Measurements from ENCODE around the gene PCDH20.

The PCDH20 gene, protein sequence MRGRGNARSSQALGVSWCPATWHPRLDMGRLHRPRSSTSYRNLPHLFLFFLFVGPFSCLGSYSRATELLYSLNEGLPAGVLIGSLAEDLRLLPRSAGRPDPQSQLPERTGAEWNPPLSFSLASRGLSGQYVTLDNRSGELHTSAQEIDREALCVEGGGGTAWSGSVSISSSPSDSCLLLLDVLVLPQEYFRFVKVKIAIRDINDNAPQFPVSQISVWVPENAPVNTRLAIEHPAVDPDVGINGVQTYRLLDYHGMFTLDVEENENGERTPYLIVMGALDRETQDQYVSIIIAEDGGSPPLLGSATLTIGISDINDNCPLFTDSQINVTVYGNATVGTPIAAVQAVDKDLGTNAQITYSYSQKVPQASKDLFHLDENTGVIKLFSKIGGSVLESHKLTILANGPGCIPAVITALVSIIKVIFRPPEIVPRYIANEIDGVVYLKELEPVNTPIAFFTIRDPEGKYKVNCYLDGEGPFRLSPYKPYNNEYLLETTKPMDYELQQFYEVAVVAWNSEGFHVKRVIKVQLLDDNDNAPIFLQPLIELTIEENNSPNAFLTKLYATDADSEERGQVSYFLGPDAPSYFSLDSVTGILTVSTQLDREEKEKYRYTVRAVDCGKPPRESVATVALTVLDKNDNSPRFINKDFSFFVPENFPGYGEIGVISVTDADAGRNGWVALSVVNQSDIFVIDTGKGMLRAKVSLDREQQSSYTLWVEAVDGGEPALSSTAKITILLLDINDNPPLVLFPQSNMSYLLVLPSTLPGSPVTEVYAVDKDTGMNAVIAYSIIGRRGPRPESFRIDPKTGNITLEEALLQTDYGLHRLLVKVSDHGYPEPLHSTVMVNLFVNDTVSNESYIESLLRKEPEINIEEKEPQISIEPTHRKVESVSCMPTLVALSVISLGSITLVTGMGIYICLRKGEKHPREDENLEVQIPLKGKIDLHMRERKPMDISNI

DNA sequence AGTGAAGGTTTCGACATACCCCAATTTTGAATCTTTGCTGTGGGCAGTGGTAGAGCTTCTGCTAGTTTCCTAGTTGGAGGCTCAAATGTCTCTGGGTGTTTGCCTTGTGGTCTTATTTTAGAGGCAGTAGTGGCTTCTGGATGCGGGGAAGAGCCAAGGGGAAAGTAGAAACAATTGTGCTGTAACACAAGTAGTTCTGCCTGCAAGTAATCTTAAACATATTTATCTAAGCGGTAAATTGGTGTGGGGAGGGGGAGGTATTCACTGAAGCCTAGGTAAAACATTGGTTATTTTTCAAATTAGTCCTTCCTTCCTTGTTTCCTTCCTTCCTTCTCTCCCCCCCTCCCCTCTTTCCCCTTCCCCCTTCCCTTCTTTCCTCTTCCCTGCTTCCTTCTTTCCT is at the start of gene PCDH20:
Gene PCDH20 (minus strand): TSS at position 101 of the 400 bp plus-strand sequence. CDS start 691 bp downstream, outside the sequence.
- Histone ChIP-seq H2AFZ (ENCODE audit: low read depth, low read length) (peak within 1 kb of the TSS; percentile 32), H3K4me1 (ENCODE audit: insufficient read depth, low read length) (peaks cover 9% of the 10 kb centered on the region), H3K4me3 (ENCODE audit: low read length) (peak within 1 kb of the TSS; percentile 51), H3K36me3 (ENCODE audit: insufficient read depth, low read length) (no peaks in the 10 kb centered on the region), H3K27me3 (ENCODE audit: insufficient read depth, low read length) (peaks cover 9% of the 10 kb centered on the region), H3K9me3 (ENCODE audit: low read length) (no peaks in the 10 kb centered on the region)

DNA sequence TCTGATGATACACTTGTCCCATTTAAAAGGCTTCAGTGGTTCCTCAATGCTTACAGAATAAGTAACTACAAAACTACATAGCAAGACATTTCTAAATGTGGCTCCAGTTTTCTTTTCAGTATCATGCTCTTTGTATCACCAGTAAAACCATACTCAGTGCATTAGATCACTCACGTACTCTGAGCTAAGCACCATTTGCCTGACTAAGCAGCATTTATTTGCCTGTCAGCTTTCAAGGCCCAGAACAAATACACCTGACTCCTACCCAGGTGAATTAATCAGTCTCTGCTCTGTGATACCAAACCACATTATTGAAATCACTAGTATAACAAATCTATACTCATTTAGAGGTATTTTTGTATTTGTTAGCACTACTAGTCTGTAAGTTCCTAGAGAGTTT is 47.4 kb upstream of the PCDH20 start:
- H3K27me3 ChIP-seq (ENCODE audit: insufficient read depth, low read length): no peaks in the 10 kb centered on the region
- H3K36me3 ChIP-seq (ENCODE audit: insufficient read depth, low read length): no peaks in the 10 kb centered on the region
- no peak overlapping the region for H2AFZ ChIP-seq (ENCODE audit: low read depth, low read length)
- no peak overlapping the region for H3K4me3 ChIP-seq (ENCODE audit: low read length)
- no peaks in the 10 kb centered on the region for H3K9me3 ChIP-seq (ENCODE audit: low read length)
- no peaks in the 10 kb centered on the region for H3K4me1 ChIP-seq (ENCODE audit: insufficient read depth, low read length)

DNA sequence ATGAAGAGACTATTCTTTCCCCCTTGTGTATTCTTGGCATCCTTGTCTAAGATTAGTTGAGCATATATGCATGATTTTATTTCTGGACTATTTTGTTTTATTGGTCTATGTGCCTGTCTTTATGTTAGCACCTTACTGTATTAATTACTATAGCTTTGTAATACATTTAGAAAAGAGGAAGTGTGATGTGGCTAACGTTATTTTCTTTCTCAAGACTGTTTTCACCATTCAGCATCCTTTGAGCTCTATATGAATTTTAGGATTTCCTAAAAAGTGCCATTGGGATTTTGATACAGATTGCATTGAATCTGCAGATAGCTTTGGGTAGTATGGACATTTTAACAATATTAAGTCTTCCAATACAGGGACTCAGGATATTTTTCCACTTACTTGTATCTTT is 37.5 kb upstream of the PCDH20 start:
- Histone ChIP-seq H3K27me3 (ENCODE audit: insufficient read depth, low read length) (no peaks in the 10 kb centered on the region), H2AFZ (ENCODE audit: low read depth, low read length) (no peak overlapping the region), H3K36me3 (ENCODE audit: insufficient read depth, low read length) (no peaks in the 10 kb centered on the region)

DNA sequence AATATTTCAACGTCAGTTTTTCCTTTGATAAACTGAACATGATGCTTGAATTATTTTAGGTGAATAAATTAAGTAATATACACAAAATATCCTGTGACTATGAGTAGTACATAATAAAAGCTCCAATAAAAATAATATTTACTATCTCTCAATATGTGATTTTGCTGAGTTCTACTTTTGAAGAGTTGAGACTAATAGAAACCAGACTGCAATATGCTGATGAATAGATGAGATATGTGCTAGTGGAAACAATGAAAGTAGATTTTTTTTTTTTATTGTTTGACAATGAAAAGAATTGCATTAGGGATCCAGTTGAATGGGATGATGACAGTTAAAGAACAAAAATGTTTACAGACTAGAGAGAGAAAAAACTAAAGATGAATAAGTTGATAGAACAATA is 16.4 kb upstream of the PCDH20 start:
- Histone ChIP-seq H3K27me3 (ENCODE audit: insufficient read depth, low read length) (no peaks in the 10 kb centered on the region), H3K4me3 (ENCODE audit: low read length) (no peak overlapping the region), H3K4me1 (ENCODE audit: insufficient read depth, low read length) (no peaks in the 10 kb centered on the region), H3K9me3 (ENCODE audit: low read length) (no peaks in the 10 kb centered on the region), H3K36me3 (ENCODE audit: insufficient read depth, low read length) (no peaks in the 10 kb centered on the region), H2AFZ (ENCODE audit: low read depth, low read length) (no peak overlapping the region)

More for the DNA sequence above, 37.5 kb upstream of the PCDH20 start:
- Histone ChIP-seq H3K4me3 (ENCODE audit: low read length) (no peak overlapping the region), H3K9me3 (ENCODE audit: low read length) (no peaks in the 10 kb centered on the region), H3K4me1 (ENCODE audit: insufficient read depth, low read length) (no peaks in the 10 kb centered on the region)

DNA sequence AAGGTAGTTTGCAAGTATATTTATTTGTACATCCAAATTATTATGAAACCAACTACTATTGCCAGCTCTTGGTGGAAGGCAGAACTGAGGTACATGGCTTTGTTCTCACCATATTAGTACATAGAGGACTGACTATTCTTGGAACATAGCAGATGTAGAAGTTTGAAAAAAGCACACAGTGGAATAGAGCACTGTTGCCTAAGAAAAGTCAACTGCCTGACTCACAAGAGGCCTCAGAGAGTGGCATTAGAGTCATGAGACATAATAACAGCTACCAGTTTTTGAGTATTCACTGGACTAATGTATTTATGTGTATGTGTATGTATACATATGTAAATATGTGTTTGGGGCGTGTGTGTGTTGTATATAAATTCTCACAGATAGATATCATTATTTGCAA is 8.3 kb upstream of the PCDH20 start:
- H3K9me3 ChIP-seq (ENCODE audit: low read length): no peaks in the 10 kb centered on the region

DNA sequence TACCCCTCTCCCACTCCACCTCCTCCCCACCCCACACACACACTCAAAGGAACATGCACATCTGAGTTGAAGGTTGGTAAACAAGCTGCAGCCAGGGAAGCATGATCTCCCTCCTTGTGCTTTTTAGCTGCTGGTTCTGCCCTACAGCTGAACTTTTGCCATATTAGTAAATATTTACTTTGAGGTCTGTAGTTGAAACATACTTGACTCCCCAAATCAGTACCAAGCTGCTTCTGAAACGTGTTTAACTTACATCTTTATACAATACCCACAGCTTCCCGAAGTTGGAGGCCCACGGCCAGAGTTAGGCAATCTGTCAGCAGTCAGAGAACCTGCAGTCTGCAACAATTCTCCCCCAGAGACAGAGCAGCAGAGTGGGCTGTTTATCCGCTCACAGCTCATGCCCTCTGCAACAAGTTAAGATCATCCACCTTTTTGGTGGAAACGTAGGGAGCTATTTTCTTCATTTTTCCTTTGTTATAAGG is 1.5 kb upstream of the PCDH20 start:
- peaks cover 9% of the 10 kb centered on the region for H3K27me3 ChIP-seq (ENCODE audit: insufficient read depth, low read length)

More for the DNA sequence above, 8.3 kb upstream of the PCDH20 start:
- Histone ChIP-seq H3K4me3 (ENCODE audit: low read length) (no peak overlapping the region), H3K27me3 (ENCODE audit: insufficient read depth, low read length) (no peaks in the 10 kb centered on the region), H2AFZ (ENCODE audit: low read depth, low read length) (no peak overlapping the region), H3K4me1 (ENCODE audit: insufficient read depth, low read length) (no peaks in the 10 kb centered on the region), H3K36me3 (ENCODE audit: insufficient read depth, low read length) (no peaks in the 10 kb centered on the region)

DNA sequence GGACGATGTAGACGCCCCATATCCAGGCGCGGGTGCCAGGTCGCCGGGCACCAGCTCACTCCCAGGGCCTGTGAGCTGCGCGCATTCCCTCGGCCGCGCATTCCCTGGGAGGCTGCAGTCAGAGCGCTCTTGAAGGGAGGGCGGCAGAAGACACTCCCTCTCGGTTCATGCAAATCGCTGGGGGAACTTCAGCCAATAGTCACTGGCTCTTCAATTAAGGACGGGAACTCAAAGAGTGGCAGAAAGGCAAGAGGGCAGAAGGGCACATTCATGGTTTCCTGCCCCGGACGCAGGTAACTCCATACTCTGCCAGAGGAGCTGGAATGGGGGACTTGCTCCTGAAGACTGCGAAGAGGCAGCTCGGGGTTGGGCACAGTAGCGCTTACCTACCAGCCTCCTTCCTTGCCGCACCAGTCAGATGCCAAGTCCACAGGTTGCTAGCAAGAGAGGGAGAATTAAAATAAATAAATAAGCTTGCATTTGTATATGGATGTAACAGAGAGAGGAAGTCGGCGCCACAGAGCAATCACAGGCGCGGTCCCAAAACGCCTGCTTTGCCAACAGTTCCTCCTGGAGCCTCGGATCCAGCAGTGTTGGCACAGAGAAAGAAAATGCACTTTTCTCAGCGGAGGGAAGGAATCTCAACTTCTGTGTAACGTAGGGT is 459 bp downstream of the PCDH20 start:
- H2AFZ ChIP-seq (ENCODE audit: low read depth, low read length): peak overlapping the region; percentile 32
- H3K27me3 ChIP-seq (ENCODE audit: insufficient read depth, low read length): peaks cover 9% of the 10 kb centered on the region
- peak overlapping the region; percentile 51 for H3K4me3 ChIP-seq (ENCODE audit: low read length)

More for the DNA sequence above, 1.5 kb upstream of the PCDH20 start:
- no peaks in the 10 kb centered on the region for H3K36me3 ChIP-seq (ENCODE audit: insufficient read depth, low read length)
- H3K4me1 ChIP-seq (ENCODE audit: insufficient read depth, low read length): peaks cover 9% of the 10 kb centered on the region
- H3K4me3 ChIP-seq (ENCODE audit: low read length): no peak overlapping the region
- no peak overlapping the region for H2AFZ ChIP-seq (ENCODE audit: low read depth, low read length)
- no peaks in the 10 kb centered on the region for H3K9me3 ChIP-seq (ENCODE audit: low read length)

DNA sequence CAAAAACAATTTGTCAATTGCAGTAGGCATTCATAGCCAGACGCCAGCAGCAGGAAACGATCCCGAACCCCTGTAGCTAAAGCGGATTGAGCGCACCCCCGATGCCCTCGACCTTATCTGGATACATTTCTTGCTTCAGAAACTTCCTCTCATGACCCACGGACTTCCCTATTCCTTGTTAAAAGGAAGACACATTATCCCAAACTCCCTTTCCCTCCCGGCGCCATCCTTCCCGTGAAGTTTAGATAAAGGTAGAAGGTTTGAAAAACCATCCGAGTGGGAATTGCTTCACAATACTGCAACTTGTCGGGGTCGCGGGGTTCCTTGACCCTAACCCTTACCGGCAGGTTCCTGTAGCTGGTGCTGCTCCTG is 977 bp downstream of the PCDH20 start:
- Histone ChIP-seq H3K36me3 (ENCODE audit: insufficient read depth, low read length) (no peaks in the 10 kb centered on the region), H3K9me3 (ENCODE audit: low read length) (no peaks in the 10 kb centered on the region), H3K4me1 (ENCODE audit: insufficient read depth, low read length) (peaks cover 9% of the 10 kb centered on the region), H3K27me3 (ENCODE audit: insufficient read depth, low read length) (peaks cover 9% of the 10 kb centered on the region), H3K4me3 (ENCODE audit: low read length) (peak overlapping the region; percentile 51), H2AFZ (ENCODE audit: low read depth, low read length) (peak overlapping the region; percentile 32)

More for the DNA sequence above, 459 bp downstream of the PCDH20 start:
- H3K36me3 ChIP-seq (ENCODE audit: insufficient read depth, low read length): no peaks in the 10 kb centered on the region
- H3K9me3 ChIP-seq (ENCODE audit: low read length): no peaks in the 10 kb centered on the region
- H3K4me1 ChIP-seq (ENCODE audit: insufficient read depth, low read length): peaks cover 9% of the 10 kb centered on the region

DNA sequence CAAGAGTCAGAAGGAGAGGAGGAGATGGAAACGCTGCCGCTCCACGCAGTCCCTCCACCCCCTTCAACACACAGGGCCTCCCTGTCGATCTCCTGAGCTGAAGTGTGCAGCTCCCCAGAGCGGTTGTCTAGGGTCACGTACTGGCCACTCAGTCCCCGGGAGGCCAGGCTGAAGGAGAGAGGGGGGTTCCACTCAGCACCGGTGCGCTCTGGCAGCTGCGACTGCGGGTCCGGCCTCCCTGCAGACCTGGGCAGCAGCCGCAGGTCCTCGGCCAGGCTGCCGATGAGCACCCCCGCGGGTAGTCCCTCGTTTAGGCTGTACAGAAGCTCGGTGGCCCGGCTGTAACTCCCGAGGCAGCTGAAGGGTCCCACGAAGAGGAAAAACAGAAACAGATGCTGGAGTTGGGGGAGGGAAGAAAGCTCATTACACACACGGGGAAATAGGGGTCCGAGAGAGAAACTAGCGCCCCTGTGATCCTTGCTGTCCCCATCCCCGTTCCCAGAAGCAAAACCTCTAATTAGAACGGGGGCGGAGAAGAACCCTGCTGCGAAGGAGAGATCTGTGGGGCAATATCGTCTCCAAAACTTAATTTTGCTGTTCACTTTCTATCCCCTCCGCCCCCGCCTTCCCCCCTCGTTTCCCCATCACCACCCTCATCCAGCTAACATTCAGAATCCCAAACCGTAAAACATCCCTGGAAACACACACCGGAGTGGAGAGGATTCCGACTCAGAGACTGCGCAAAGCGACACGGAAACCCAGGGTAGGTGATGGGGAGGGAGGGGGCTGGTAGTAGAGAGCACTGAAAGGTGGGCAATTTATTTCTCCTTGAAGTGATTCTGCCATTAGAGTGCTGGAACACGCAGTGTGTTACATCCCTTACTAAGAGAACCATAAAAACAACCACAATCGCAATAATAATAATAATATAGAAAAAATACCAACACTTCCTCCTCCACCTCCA is 1.8 kb downstream of the PCDH20 start:
- no peaks in the 10 kb centered on the region for H3K36me3 ChIP-seq (ENCODE audit: insufficient read depth, low read length)
- peaks cover 9% of the 10 kb centered on the region for H3K27me3 ChIP-seq (ENCODE audit: insufficient read depth, low read length)

DNA sequence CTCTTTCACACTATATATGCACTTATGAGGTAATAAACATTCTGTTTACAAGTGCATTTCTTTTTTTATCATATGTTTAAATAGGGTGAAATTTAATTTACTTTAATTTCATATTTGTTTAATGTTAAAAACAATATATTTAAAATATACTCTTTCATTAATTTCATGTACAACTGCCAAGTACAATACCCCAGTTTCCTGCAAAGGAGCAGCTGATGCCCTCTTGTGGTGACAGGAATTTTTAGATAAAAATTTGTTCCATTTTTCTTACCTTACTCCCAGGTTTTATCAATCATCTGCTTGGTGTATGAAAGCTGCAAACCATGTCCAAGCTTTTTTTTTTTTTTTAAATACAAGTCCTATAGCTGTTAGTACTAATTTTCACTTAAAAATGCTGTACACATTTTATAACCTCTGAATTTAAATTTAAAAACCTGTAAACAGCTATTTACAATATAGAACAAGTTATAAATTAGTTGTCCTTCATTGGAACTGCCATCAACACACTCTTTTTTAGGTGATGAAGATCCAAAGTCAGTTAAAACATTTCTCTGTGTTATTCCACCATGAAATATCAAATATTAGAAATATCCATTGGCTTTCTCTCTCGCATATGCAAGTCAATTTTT is 4.9 kb downstream of the PCDH20 start:
- Histone ChIP-seq H3K27me3 (ENCODE audit: insufficient read depth, low read length) (peaks cover 9% of the 10 kb centered on the region), H3K9me3 (ENCODE audit: low read length) (no peaks in the 10 kb centered on the region), H3K4me3 (ENCODE audit: low read length) (no peak overlapping the region), H2AFZ (ENCODE audit: low read depth, low read length) (no peak overlapping the region), H3K36me3 (ENCODE audit: insufficient read depth, low read length) (no peaks in the 10 kb centered on the region), H3K4me1 (ENCODE audit: insufficient read depth, low read length) (peaks cover 9% of the 10 kb centered on the region)

More for the DNA sequence above, 1.8 kb downstream of the PCDH20 start:
- Histone ChIP-seq H2AFZ (ENCODE audit: low read depth, low read length) (peak overlapping the region; percentile 79), H3K4me1 (ENCODE audit: insufficient read depth, low read length) (peaks cover 9% of the 10 kb centered on the region), H3K4me3 (ENCODE audit: low read length) (peak overlapping the region; percentile 51), H3K9me3 (ENCODE audit: low read length) (no peaks in the 10 kb centered on the region)

DNA sequence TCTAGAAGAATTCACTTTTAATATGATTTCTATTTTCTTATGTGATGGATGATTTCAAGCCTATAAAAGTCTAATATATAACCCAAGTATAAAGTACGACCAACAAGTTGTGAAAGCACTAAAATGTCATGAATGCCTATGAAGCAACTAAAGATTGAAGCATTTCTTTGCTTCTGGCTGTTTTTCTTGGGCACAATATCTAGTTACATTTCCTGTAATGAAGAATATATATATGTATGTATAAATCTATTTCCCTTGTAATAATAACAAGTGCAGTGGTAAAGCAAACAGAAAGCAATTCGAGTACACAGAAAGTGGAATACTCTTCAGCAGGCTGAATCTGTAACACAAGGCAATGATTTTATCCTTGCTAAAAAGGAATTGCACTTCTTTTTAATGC is 5.4 kb downstream of the PCDH20 start:
- H2AFZ ChIP-seq (ENCODE audit: low read depth, low read length): no peak overlapping the region

More for the DNA sequence above, 5.4 kb downstream of the PCDH20 start:
- Histone ChIP-seq H3K36me3 (ENCODE audit: insufficient read depth, low read length) (no peaks in the 10 kb centered on the region), H3K4me3 (ENCODE audit: low read length) (no peak overlapping the region), H3K27me3 (ENCODE audit: insufficient read depth, low read length) (peaks cover 6% of the 10 kb centered on the region), H3K4me1 (ENCODE audit: insufficient read depth, low read length) (peaks cover 9% of the 10 kb centered on the region), H3K9me3 (ENCODE audit: low read length) (no peaks in the 10 kb centered on the region)

Measured in neuron (in vitro differentiated cells).